Brain microvascular endothelial cell (primary cell): Measurements from ENCODE around the gene RAB3GAP1.

Source experiments
- DNase-seq: peaks from one replicate; pipeline ENCODE4 v3.0.0-alpha.2; 2020
- H3K27ac ChIP-seq: fragments of 250-450 bp; sonication (Bioruptor Pico); 2 replicates; pipeline ENCODE4 v1.5.1; 2020; ENCODE audit warnings: mild to moderate bottlenecking, moderate library complexity
- H3K27me3 ChIP-seq: fragments of 250-450 bp; sonication (Bioruptor Pico); replicated peaks from 2 replicates; pipeline ENCODE4 v1.5.1; 2020; ENCODE audit warnings: mild to moderate bottlenecking
- H3K36me3 ChIP-seq: fragments of 250-450 bp; sonication (Bioruptor Pico); replicated peaks from 2 replicates; pipeline ENCODE4 v1.5.1; 2020; ENCODE audit warnings: mild to moderate bottlenecking
- H3K4me3 ChIP-seq: 2 replicates; pipeline ENCODE4 v1.5.1; 2011; ENCODE audit warnings: low read depth, mild to moderate bottlenecking, control low read depth, low read length, moderate library complexity
- CTCF ChIP-seq: IDR thresholded peaks from 2 replicates; pipeline ENCODE4 v1.5.1; 2011; ENCODE audit warnings: low read depth, mild to moderate bottlenecking, moderate library complexity, low read length, control low read depth, inconsistent platforms; ENCODE audit errors: missing control alignments
- in situ Hi-C: cut with HindIII; loops from 2 replicates; pipeline ENCODE4 v1.10.0; 2017; ENCODE audit warnings: low sequenced_read_pairs, low pct_ligation_motif_present

RAB3GAP1 gene

DNA sequence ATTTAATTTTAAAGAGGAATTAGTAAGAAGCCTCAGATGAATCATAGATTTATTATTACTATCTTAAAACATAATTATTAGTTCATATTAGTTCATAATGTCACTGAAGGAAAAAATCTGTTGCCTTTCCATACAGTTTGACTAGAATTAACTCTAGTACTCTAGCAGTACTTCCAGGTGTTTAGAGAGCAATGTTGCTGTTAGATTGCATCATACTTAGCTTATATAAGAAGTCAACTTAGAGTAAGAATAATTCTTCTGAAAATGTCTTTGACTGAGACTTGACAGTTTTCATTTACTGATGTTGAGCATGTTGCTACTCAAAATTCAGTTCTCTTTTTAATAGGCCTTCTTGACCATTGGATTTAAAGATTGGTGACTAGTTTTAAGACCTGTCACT, 4.7 kb downstream of the RAB3GAP1 start:
- TF ChIP-seq CTCF, result no peak

GRCh38 chr2:135059577-135059976, 7.5 kb downstream of the RAB3GAP1 start:
- no peak overlapping the region for H3K4me3 ChIP-seq
- no peak overlapping the region for H3K27ac ChIP-seq
- no peak for TF ChIP-seq CTCF
- H3K27me3 ChIP-seq, result no peaks in the 10 kb centered on the region
- peaks cover 8% of the 10 kb centered on the region for H3K36me3 ChIP-seq
- in situ Hi-C loops, result no loop called here
- no peak for DNase-seq

More for the DNA sequence above, 4.7 kb downstream of the RAB3GAP1 start:
- in situ Hi-C loops, result no loop called here
- Histone ChIP-seq H3K36me3 (peaks cover 8% of the 10 kb centered on the region), H3K27ac (no peak overlapping the region), H3K27me3 (no peaks in the 10 kb centered on the region), H3K4me3 (no peak overlapping the region)
- no peak for DNase-seq

- H3K27ac ChIP-seq, result no peak overlapping the region
- no peak for TF ChIP-seq CTCF
- no peak for DNase-seq
- no peaks in the 10 kb centered on the region for H3K27me3 ChIP-seq
- no peak overlapping the region for H3K4me3 ChIP-seq
- H3K36me3 ChIP-seq, result peaks cover 8% of the 10 kb centered on the region
- in situ Hi-C loops, result no loop called here
These were observed 11.1 kb downstream of the RAB3GAP1 start for GRCh38 chr2:135063210-135063609.

GRCh38 chr2:135064149-135064548, 12.1 kb downstream of the RAB3GAP1 start:
- Histone ChIP-seq H3K27me3 (no peaks in the 10 kb centered on the region), H3K36me3 (peaks cover 8% of the 10 kb centered on the region), H3K27ac (no peak overlapping the region), H3K4me3 (no peak overlapping the region)
- no peak for TF ChIP-seq CTCF
- no peak for DNase-seq
- in situ Hi-C loops, result no loop called here

GRCh38 chr2:135066710-135067109, 14.6 kb downstream of the RAB3GAP1 start:
- Histone ChIP-seq H3K27ac (no peak overlapping the region), H3K36me3 (no peaks in the 10 kb centered on the region), H3K27me3 (no peaks in the 10 kb centered on the region), H3K4me3 (no peak overlapping the region)
- TF ChIP-seq CTCF, result no peak
- DNase-seq, result no peak
- in situ Hi-C loops, result no loop called here
